ENCODE results near the gene SAXO1.

DNA sequence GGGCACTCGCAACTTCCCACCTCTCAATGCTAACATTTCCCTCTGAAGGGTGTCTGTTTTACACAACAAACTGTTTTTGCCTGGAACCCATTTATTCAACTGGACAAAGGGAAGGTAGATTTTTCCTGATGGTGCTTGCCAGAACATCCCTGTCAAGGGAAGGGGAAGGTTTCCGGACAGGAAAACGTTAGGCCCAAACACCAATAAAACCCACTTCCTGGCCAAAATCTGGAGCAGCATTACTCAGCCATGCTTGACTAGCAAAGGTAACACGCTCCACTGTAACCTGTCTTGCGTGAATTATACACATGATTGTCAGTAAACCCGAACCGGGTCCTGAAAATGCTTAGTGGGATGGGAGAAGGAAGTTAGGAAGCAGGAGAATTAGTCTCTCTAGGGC is 90.2 kb downstream of the SAXO1 start:
- TF ChIP-seq CTCF (IDR thresholded peaks at IDR 0.05), result no peak
- TF ChIP-seq POLR2A (IDR thresholded peaks at IDR 0.05), result no peak

All from testis (tissue), 2 donors.